Osteocyte (in vitro differentiated cells): ENCODE results near the gene MVD. TPM values are rescaled to one million over a fixed set of nuclear protein-coding genes. Genes with fewer than 3 reads are reported as not detected.

ENCODE experiments used
- DNase-seq: peaks from one replicate; pipeline ENCODE4 v3.0.0; 2021; ENCODE audit warnings: mixed read lengths; ENCODE audit not compliant: unreplicated experiment; ENCODE audit errors: extremely low spot score
- H3K27ac Mint-ChIP-seq: one replicate; pipeline ENCODE4 v1.8.0; 2021; ENCODE audit warnings: mild to moderate bottlenecking, mixed read lengths; ENCODE audit not compliant: unreplicated experiment
- H3K27me3 Mint-ChIP-seq: one replicate; pipeline ENCODE4 v1.8.0; 2021; ENCODE audit warnings: mixed read lengths; ENCODE audit not compliant: unreplicated experiment
- H3K36me3 Mint-ChIP-seq: one replicate; pipeline ENCODE4 v1.8.0; 2021; ENCODE audit warnings: mixed read lengths; ENCODE audit not compliant: unreplicated experiment
- H3K4me1 Mint-ChIP-seq: one replicate; pipeline ENCODE4 v1.8.0; 2021; ENCODE audit warnings: mixed read lengths; ENCODE audit not compliant: unreplicated experiment
- H3K4me3 Mint-ChIP-seq: one replicate; pipeline ENCODE4 v1.8.0; 2021; ENCODE audit warnings: mild to moderate bottlenecking, moderate library complexity, mixed read lengths; ENCODE audit not compliant: unreplicated experiment
- H3K9me3 Mint-ChIP-seq: one replicate; pipeline ENCODE4 v1.8.0; 2021; ENCODE audit warnings: mixed read lengths; ENCODE audit not compliant: unreplicated experiment
- CTCF ChIP-seq: fragments of 200-600 bp; sonication (generic); IDR thresholded peaks from 2 replicates; pipeline ENCODE4 v1.5.0; 2021; ENCODE audit warnings: antibody characterized with exemption, mild to moderate bottlenecking, moderate library complexity
- total RNA-seq: library from RNA; stranded (reverse); gene quantifications from 2 replicates; pipeline ENCODE4 v1.2.1, GENCODE V29; 2021

Gene MVD
- total RNA-seq, 1 donor from 2014 or later = 32.8 TPM

DNA sequence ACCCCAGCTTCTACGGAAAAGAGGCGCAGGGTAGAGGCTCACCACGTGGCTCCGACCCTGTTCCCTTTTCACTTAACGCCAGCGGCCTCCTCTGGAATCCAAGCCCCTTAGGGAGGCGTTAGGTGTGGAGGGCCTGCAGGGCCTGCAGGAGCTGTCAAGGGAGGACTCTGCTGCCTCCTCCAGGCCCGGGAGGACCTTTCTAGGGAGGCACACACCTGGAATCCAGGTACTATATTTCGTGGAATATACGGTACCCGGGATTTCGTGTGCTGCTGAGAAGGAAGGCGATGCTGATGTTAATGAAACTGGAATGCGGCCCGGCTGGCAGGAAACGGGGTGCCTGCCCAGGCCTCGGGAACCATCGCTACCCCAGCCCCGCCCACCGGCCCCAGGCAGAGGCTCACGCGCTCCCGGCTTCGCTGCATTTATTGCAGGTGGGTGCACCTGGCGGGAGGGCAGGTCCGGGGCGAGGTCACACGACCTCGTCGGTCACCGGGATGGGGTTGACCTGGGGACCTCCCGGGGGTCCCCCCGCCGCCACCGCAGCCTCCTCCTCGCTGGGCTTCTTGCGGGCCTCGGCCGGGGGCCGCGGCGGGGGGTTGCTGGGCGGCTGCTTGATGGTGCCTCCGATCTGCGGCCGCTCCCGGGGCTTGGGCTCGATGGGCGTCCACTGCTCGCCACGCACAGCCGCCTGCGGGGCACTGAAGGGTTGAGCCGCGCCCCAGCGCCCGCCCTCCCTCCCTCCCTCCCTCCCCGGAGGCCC lies 19.8 kb downstream of the MVD start:
- Mint-ChIP-seq H3K27ac (no peak overlapping the region), H3K4me1 (no peaks in the 10 kb centered on the region), H3K27me3 (peaks cover 8% of the 10 kb centered on the region), H3K9me3 (no peaks in the 10 kb centered on the region), H3K36me3 (no peaks in the 10 kb centered on the region), H3K4me3 (no peak overlapping the region)
- no peak for DNase-seq
- TF ChIP-seq CTCF = no peak

DNA sequence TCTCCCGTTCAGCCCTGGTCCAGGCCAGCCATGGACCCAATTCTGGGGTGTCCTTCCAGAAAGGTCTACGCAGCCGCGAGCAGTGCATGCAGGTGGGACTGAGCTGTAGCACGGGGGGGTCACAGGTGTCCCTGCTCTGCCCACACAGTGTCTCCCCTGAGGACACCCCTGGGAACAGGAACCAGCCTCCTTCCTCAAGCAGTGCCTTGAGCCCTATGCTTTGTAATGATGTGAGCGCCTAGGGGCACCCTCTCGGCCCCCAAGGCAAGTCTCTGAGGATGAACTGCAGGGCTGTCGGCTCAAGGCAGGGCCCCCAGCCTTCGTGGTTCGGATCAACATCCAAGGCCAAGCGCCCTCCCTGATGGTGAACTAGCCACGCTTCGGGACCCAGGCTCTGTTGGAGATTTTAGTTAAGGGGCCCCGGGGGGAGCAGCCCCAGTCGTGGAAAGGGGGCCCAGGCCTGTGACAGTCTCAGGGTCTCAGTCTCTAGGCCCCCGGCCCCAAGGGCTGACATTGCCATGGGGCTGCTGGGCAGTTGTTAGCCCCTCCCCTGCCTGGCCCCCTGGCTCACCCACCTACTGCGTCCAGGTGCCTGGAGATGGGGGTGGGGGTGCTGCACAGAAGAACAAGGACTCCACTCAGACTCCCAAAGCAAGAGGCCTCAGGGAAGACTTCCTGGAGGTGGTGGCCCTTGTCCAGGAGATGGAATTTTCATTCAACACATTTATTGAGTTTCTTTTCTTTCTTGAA lies 22.2 kb downstream of the MVD start:
- no peaks in the 10 kb centered on the region for H3K36me3 Mint-ChIP-seq
- H3K27ac Mint-ChIP-seq = no peak overlapping the region
- no peak for TF ChIP-seq CTCF

DNA sequence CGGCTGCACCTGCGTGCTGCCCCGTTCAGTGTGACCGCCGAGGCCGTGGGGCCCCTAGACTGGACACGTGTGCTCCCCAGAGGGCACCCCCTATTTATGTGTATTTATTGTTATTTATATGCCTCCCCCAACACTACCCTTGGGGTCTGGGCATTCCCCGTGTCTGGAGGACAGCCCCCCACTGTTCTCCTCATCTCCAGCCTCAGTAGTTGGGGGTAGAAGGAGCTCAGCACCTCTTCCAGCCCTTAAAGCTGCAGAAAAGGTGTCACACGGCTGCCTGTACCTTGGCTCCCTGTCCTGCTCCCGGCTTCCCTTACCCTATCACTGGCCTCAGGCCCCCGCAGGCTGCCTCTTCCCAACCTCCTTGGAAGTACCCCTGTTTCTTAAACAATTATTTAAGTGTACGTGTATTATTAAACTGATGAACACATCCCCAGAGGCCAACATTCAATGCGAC lies 22.8 kb downstream of the MVD start:
- DNase-seq = no peak
- peaks cover 3% of the 10 kb centered on the region for H3K4me1 Mint-ChIP-seq
- peaks cover 8% of the 10 kb centered on the region for H3K27me3 Mint-ChIP-seq
- no peaks in the 10 kb centered on the region for H3K36me3 Mint-ChIP-seq
- no peak overlapping the region for H3K4me3 Mint-ChIP-seq
- no peak overlapping the region for H3K27ac Mint-ChIP-seq
- H3K9me3 Mint-ChIP-seq = no peaks in the 10 kb centered on the region
- no peak for TF ChIP-seq CTCF

More for the DNA sequence above, 22.2 kb downstream of the MVD start:
- no peaks in the 10 kb centered on the region for H3K4me1 Mint-ChIP-seq
- no peak overlapping the region for H3K4me3 Mint-ChIP-seq
- H3K27me3 Mint-ChIP-seq = peaks cover 8% of the 10 kb centered on the region
- no peaks in the 10 kb centered on the region for H3K9me3 Mint-ChIP-seq
- no peak for DNase-seq

- H3K4me3 Mint-ChIP-seq = no peak overlapping the region
- no peak overlapping the region for H3K27ac Mint-ChIP-seq
- peaks cover 4% of the 10 kb centered on the region for H3K4me1 Mint-ChIP-seq
- H3K27me3 Mint-ChIP-seq = peaks cover 8% of the 10 kb centered on the region
- H3K36me3 Mint-ChIP-seq = no peaks in the 10 kb centered on the region
- no peak for DNase-seq
- H3K9me3 Mint-ChIP-seq = no peaks in the 10 kb centered on the region
- TF ChIP-seq CTCF = no peak
These were observed 23.5 kb downstream of the MVD start for GRCh38 chr16:88639231-88640038.
